22Rv1 (cell line): ENCODE data around the gene PID1.

Source experiments
- H3K27ac ChIP-seq: fragments of 450-650 bp; 2 replicates; pipeline ENCODE4 v1.5.1; 2017
- CTCF ChIP-seq: fragments of 450-650 bp; IDR thresholded peaks from 2 replicates; pipeline ENCODE4 v1.5.1; 2017; ENCODE audit warnings: mild to moderate bottlenecking
- ZFX ChIP-seq: fragments of 450-650 bp; IDR thresholded peaks from 2 replicates; pipeline ENCODE4 v1.6.1; 2017; ENCODE audit warnings: antibody characterized with exemption, borderline replicate concordance

PID1 gene

GRCh38 chr2:229261599-229261998, 9.5 kb downstream of the PID1 start:
- no peak overlapping the region for H3K27ac ChIP-seq
- TF ChIP-seq ZFX (no peak), CTCF (no peak)

- H3K27ac ChIP-seq: no peak overlapping the region
- no peak for TF ChIP-seq CTCF
- no peak for TF ChIP-seq ZFX
Observed at GRCh38 chr2:229261076-229261475, 10.0 kb downstream of the PID1 start.

GRCh38 chr2:229257985-229258384, 13.1 kb downstream of the PID1 start:
- H3K27ac ChIP-seq: no peak overlapping the region
- TF ChIP-seq ZFX (no peak), CTCF (no peak)

- TF ChIP-seq ZFX: no peak
- no peak for TF ChIP-seq CTCF
Observed at GRCh38 chr2:229256376-229256775, 14.7 kb downstream of the PID1 start.

GRCh38 chr2:229254206-229254605, 16.9 kb downstream of the PID1 start:
- TF ChIP-seq ZFX: no peak
- no peak for TF ChIP-seq CTCF
- H3K27ac ChIP-seq: no peak overlapping the region

More at GRCh38 chr2:229256376-229256775, 14.7 kb downstream of the PID1 start:
- H3K27ac ChIP-seq: no peak overlapping the region

- H3K27ac ChIP-seq: no peak overlapping the region
- no peak for TF ChIP-seq ZFX
- TF ChIP-seq CTCF: no peak
Observed at GRCh38 chr2:229252996-229253395, 18.1 kb downstream of the PID1 start.

GRCh38 chr2:229252280-229252679, 18.8 kb downstream of the PID1 start:
- no peak overlapping the region for H3K27ac ChIP-seq
- TF ChIP-seq ZFX (no peak), CTCF (no peak)
